Fibroblast of the aortic adventitia (primary cell): ENCODE measurements around the gene FCN2. TPM values are rescaled to one million over a fixed set of nuclear protein-coding genes. Genes with fewer than 3 reads are reported as not detected.

Source experiments
- DNase-seq: peaks from one replicate; pipeline ENCODE4 v3.0.0-alpha.2; 2010; ENCODE audit warnings: low read depth
- H3K4me3 ChIP-seq: 2 replicates; pipeline ENCODE4 v1.5.1; 2011; ENCODE audit warnings: low read depth, mild to moderate bottlenecking, control low read depth, low read length, moderate library complexity
- small RNA-seq: library from RNA; depleted of rRNA; stranded (forward); fragments of <200 nt; gene quantifications from one replicate; pipeline ENCODE3, GENCODE V24; 2012
- total RNA-seq: library from RNA; depleted of rRNA; stranded (reverse); fragments of >200 nt; gene quantifications from 2 replicates; pipeline ENCODE4 v1.2.3, GENCODE V29; 2012; ENCODE audit warnings: low replicate concordance
- TF ChIP-seq, protein P1 (sequence below): IDR thresholded peaks from 2 replicates; pipeline ENCODE4 v1.5.1; 2011; ENCODE audit warnings: mild to moderate bottlenecking, low read length, control low read depth, inconsistent platforms; ENCODE audit not compliant: insufficient read depth

Gene FCN2
- total RNA-seq, 1 donor = not detected

DNA sequence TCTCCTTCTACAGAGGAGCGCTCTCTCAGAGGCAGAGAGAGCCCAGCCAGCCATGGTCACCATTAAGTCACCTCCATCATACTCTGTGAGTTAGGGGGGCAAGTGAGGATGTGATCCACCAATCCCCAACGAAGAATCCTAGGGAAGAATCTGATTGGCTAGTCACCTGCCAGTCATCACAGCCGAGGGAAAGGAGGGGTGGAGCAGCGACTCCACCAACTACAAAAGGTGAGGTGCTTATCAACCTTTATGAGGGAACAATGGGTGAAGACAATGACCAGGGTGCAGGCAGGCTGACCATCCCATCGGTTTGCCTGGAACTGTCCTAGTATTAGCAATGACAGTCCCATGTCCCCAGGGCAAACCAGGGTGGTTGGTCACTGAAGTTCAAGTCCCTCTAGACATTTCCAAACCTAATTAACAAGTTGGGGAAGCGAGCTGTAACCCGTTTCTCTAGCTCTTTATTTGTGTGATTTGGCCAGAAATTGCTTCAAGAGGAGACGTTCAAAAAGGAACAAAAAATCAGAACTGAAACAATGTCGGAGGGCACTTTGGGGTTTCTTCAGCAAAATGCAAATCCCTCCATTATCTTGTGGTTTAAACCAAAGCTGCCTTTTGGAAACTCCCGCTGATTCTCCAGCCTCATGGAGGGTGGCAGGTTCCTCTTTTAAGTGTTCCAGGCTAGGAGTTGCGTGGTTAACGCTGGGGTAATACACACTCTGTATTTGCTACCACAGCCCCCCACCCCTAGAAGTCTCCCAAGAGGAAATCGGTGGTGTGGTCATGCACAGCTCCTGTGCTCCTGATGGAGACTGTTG lies 55.9 kb downstream of the FCN2 start:
- TF ChIP-seq, protein P1, sequence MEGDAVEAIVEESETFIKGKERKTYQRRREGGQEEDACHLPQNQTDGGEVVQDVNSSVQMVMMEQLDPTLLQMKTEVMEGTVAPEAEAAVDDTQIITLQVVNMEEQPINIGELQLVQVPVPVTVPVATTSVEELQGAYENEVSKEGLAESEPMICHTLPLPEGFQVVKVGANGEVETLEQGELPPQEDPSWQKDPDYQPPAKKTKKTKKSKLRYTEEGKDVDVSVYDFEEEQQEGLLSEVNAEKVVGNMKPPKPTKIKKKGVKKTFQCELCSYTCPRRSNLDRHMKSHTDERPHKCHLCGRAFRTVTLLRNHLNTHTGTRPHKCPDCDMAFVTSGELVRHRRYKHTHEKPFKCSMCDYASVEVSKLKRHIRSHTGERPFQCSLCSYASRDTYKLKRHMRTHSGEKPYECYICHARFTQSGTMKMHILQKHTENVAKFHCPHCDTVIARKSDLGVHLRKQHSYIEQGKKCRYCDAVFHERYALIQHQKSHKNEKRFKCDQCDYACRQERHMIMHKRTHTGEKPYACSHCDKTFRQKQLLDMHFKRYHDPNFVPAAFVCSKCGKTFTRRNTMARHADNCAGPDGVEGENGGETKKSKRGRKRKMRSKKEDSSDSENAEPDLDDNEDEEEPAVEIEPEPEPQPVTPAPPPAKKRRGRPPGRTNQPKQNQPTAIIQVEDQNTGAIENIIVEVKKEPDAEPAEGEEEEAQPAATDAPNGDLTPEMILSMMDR = no peak
- H3K4me3 ChIP-seq = no peak overlapping the region
- no peak for DNase-seq

Small RNAs within 50 kb of the gene (small RNA-seq; reads per million reads assigned to genes)
- not detected for gene AL603650.1
- gene MIR3689A = not detected
- not detected for gene MIR3689B
- not detected for gene MIR3689C
- gene MIR3689D1 = not detected
- not detected for gene MIR3689D2
- not detected for gene MIR3689E
- gene MIR3689F = not detected

Other genes with a start within 250 kb of the FCN2 start
- 171 and 188 TPM in 2 replicates for gene COL5A1, start 239.0 kb upstream of the FCN2 start, total RNA-seq
- gene FCN1, start 37.1 kb downstream of the FCN2 start, total RNA-seq = not detected in 2 replicates
- 0.81 and 1.5 TPM in 2 replicates for gene OLFM1, start 206.9 kb downstream of the FCN2 start, total RNA-seq